GM12878 (cell line): Measurements from ENCODE around the gene C12orf60. TPM values are rescaled to one million over a fixed set of nuclear protein-coding genes. Genes with fewer than 3 reads are reported as not detected.
A peak's percentile ranks its signal among the peaks of the same experiment; 100 is the strongest.

ENCODE experiments used
- ASH2L ChIP-seq: fragments of 300-600, 200-600 bp; sonication (generic); IDR thresholded peaks from 2 replicates; pipeline ENCODE4 v1.6.1; 2017; ENCODE audit warnings: low read depth, mild to moderate bottlenecking, borderline replicate concordance
- CREB1 ChIP-seq: IDR thresholded peaks from 2 replicates; pipeline ENCODE4 v1.6.1; 2012; ENCODE audit warnings: low read depth, mild to moderate bottlenecking, inconsistent platforms
- EED ChIP-seq: sonication (generic); IDR thresholded peaks from 2 replicates; pipeline ENCODE4 v1.6.1; 2016; ENCODE audit warnings: antibody characterized with exemption, low read depth
- ELK1 ChIP-seq: IDR thresholded peaks from 2 replicates; pipeline ENCODE4 v1.6.1; 2012; ENCODE audit warnings: low read depth, low read length, improper control_type of control experiment
- FOS ChIP-seq: IDR thresholded peaks from 3 replicates; pipeline ENCODE4 v1.6.1; 2011; ENCODE audit warnings: borderline replicate concordance; ENCODE audit not compliant: insufficient read length; ENCODE audit errors: extremely low read depth
- FOXM1 ChIP-seq: IDR thresholded peaks from 2 replicates; pipeline ENCODE4 v1.6.1; 2012; ENCODE audit warnings: low read depth, mild to moderate bottlenecking, inconsistent platforms, low read length, moderate library complexity
- GABPA ChIP-seq: IDR thresholded peaks from 2 replicates; pipeline ENCODE4 v1.6.1; 2014; ENCODE audit warnings: antibody characterized with exemption, low read depth, mild to moderate bottlenecking, inconsistent platforms
- GATAD2B ChIP-seq: fragments of 450-650 bp; conservative IDR thresholded peaks from 2 replicates; pipeline ENCODE4 v1.6.1; 2017; ENCODE audit warnings: low read depth, mild to moderate bottlenecking, moderate library complexity
- IRF4 ChIP-seq: IDR thresholded peaks from 2 replicates; pipeline ENCODE4 v1.6.1; 2011; ENCODE audit warnings: low read depth, low read length
- KDM1A ChIP-seq: fragments of 200-600 bp; sonication (generic); IDR thresholded peaks from 2 replicates; pipeline ENCODE4 v1.6.1; 2016; ENCODE audit warnings: borderline replicate concordance
- LARP7 ChIP-seq: fragments of 450-650 bp; IDR thresholded peaks from 2 replicates; pipeline ENCODE4 v1.6.1; 2017; ENCODE audit warnings: mild to moderate bottlenecking
- MLLT1 ChIP-seq: fragments of 450-650 bp; IDR thresholded peaks from 2 replicates; pipeline ENCODE4 v1.6.1; 2016; ENCODE audit warnings: mild to moderate bottlenecking
- MYB ChIP-seq: fragments of 150-350 bp; IDR thresholded peaks from 2 replicates; pipeline ENCODE4 v1.6.1; 2014; ENCODE audit warnings: mild to moderate bottlenecking, low read depth, low read length, borderline replicate concordance
- NR2C1 ChIP-seq: fragments of 450-650 bp; IDR thresholded peaks from 2 replicates; pipeline ENCODE4 v1.6.1; 2017; ENCODE audit warnings: antibody characterized with exemption, mild to moderate bottlenecking, moderate library complexity
- POU2F2 ChIP-seq: IDR thresholded peaks from 3 replicates; pipeline ENCODE4 v1.6.1; 2011; ENCODE audit warnings: low read depth, mild to moderate bottlenecking, low read length, borderline replicate concordance
- RAD21 ChIP-seq: IDR thresholded peaks from 2 replicates; pipeline ENCODE4 v1.6.1; 2011; ENCODE audit warnings: mild to moderate bottlenecking, low read depth, low read length, moderate library complexity; ENCODE audit not compliant: insufficient read depth
- RELA ChIP-seq: fragments of 450-650 bp; IDR thresholded peaks from 2 replicates; pipeline ENCODE4 v1.8.0; 2014; ENCODE audit warnings: borderline replicate concordance; ENCODE audit not compliant: partially characterized antibody
- SIX5 ChIP-seq: IDR thresholded peaks from 2 replicates; pipeline ENCODE4 v1.6.1; 2011; ENCODE audit warnings: mild to moderate bottlenecking, low read depth, low read length, moderate library complexity; ENCODE audit not compliant: severe bottlenecking
- SREBF2 ChIP-seq: IDR thresholded peaks from 2 replicates; pipeline ENCODE4 v1.6.1; 2012; ENCODE audit warnings: mild to moderate bottlenecking, low read length
- STAT3 ChIP-seq: IDR thresholded peaks from 2 replicates; pipeline ENCODE4 v1.6.1; 2011; ENCODE audit warnings: low read depth, low read length, improper control_type of control experiment
- TCF3 ChIP-seq: IDR thresholded peaks from 2 replicates; pipeline ENCODE4 v1.6.1; 2012; ENCODE audit warnings: low read depth, mild to moderate bottlenecking, low read length, borderline replicate concordance; ENCODE audit not compliant: insufficient read depth
- ZNF622 ChIP-seq: fragments of 450-650 bp; IDR thresholded peaks from 2 replicates; pipeline ENCODE4 v1.6.1; 2017; ENCODE audit warnings: mild to moderate bottlenecking, inconsistent platforms
- ZNF687 ChIP-seq: fragments of 450-650 bp; IDR thresholded peaks from 2 replicates; pipeline ENCODE4 v1.6.1; 2017; ENCODE audit warnings: mild to moderate bottlenecking, moderate library complexity
- polyA plus RNA-seq, 11 experiments: library from polyadenylated mRNA; depleted of rRNA in 4 of 11; unstranded in 6 of 11; stranded (reverse) in 5 of 11; fragments of >200 nt; fragmentation: Nextera tagmentation in 4 of 11; fragmentation: Illumina TruSeq in 1 of 11; extraction: Ambion mirVana in 4 of 11; extraction: Trizol in 1 of 11; gene quantifications; 1 replicate in 1 of 11; 2 replicates in 10 of 11; pipeline versions ENCODE4 v1.2.1 to v1.2.3, GENCODE V29; 2011 to 2016; ENCODE audit warnings: inconsistent platforms in 2 of 11, missing spikeins in 2 of 11, low read depth in 1 of 11
- total RNA-seq, 4 experiments: library from RNA; depleted of rRNA in 3 of 4; stranded (reverse); fragments of >200 nt in 3 of 4; fragmentation: Illumina TruSeq in 1 of 4; extraction: Trizol in 1 of 4; gene quantifications; 2 replicates each; pipeline versions ENCODE4 v1.2.1 to v1.2.3, GENCODE V29; 2013 to 2021

The C12orf60 gene
- total and polyA plus RNA-seq, 10 of the 15 experiments (the other 5 are each of a cell fraction or from before 2014, with no cell fraction given), result 1.8 to 7.2 (median 3.2) TPM

- TF ChIP-seq ZNF622 (no peak), GABPA (0 out of 2 replicates have a peak, but pooled peaks have one; percentile 30), NR2C1 (no peak), SIX5 (no peak), KDM1A (no peak), LARP7 (no peak), RELA (no peak), ELK1 (no peak), RAD21 (no peak), MYB (no peak), SREBF2 (no peak), FOS (no peak), STAT3 (no peak), IRF4 (no peak), TCF3 (no peak), MLLT1 (no peak), ZNF687 (no peak), EED (peak; percentile 35; the same call in 1 of the 2 replicates), GATAD2B (no peak), FOXM1 (no peak), POU2F2 (no peak), CREB1 (peak; percentile 77; the same call in 1 of the 2 replicates), ASH2L (no peak)
These were observed 8.4 kb upstream of the C12orf60 start (continued) for GRCh38 chr12:14795028-14795448.
